Tibial nerve (tissue), 4 donors: ENCODE measurements around the gene CEACAM16. TPM values are rescaled to one million over a fixed set of nuclear protein-coding genes. Genes with fewer than 3 reads are reported as not detected.
A peak's percentile ranks its signal among the peaks of the same experiment; 100 is the strongest.

Experiments
- DNase-seq, 2 donors: peaks; one replicate each; pipeline ENCODE4 v3.0.0-alpha.2; 2019; ENCODE audit warnings: low spot score in 2 of 2
- H3K27ac ChIP-seq, 4 donors: fragments of 200-600 bp; sonication (generic) in 3 of 4; one replicate each; pipeline ENCODE4 v1.5.1; 2017 to 2019; ENCODE audit warnings: mild to moderate bottlenecking in 1 of 4
- H3K27me3 ChIP-seq, 2 donors: fragments of 200-600 bp; sonication (generic) in 1 of 2; one replicate each; pipeline versions ENCODE4 v1.5.1 to v1.6.0; 2017 to 2019
- H3K36me3 ChIP-seq, 3 donors: fragments of 200-600 bp; sonication (generic); one replicate each; pipeline ENCODE4 v1.5.1; 2018 to 2019
- H3K4me1 ChIP-seq, 4 donors: fragments of 200-600 bp; sonication (generic) in 3 of 4; one replicate each; pipeline ENCODE4 v1.5.1; 2017 to 2019
- H3K4me3 ChIP-seq, 4 donors: fragments of 200-600 bp; sonication (generic) in 3 of 4; one replicate each; pipeline ENCODE4 v1.5.1; 2017 to 2019; ENCODE audit warnings: mild to moderate bottlenecking in 1 of 4, moderate library complexity in 1 of 4
- H3K9me3 ChIP-seq, 4 donors: fragments of 200-600 bp; sonication (generic) in 3 of 4; one replicate each; pipeline ENCODE4 v1.5.1; 2017 to 2019
- EP300 ChIP-seq, 2 donors: sonication (generic); formaldehyde crosslinking; IDR thresholded peaks; one replicate each; pipeline ENCODE4 v1.6.1; 2017; ENCODE audit warnings: antibody characterized with exemption in 2 of 2, mild to moderate bottlenecking in 1 of 2
- POLR2A ChIP-seq, 2 donors: fragments of 450-650 bp; IDR thresholded peaks; one replicate each; pipeline ENCODE4 v1.6.1; 2017; ENCODE audit warnings: antibody characterized with exemption in 2 of 2, mild to moderate bottlenecking in 2 of 2, moderate library complexity in 2 of 2
- WGBS, 2 donors: methylation state at CpG; one replicate each; pipeline ENCODE4 v1.1.5; 2018; 5-methylcytosine and 5-hydroxymethylcytosine counted together
- total RNA-seq, 4 donors: library from RNA; depleted of rRNA; stranded (reverse); fragments of >200 nt; gene quantifications; one replicate each; pipeline ENCODE4 v1.1.0, GENCODE V29; 2016
- TF ChIP-seq, protein P1 (sequence below), 5 experiments: fragments of 200-600 bp in 3 of 5; fragments of 450-650 bp in 2 of 5; sonication (generic) in 3 of 5; IDR thresholded peaks; one replicate each; pipeline ENCODE4 v1.5.1; 2016 to 2019; ENCODE audit warnings: antibody characterized with exemption in 5 of 5, mild to moderate bottlenecking in 3 of 5, moderate library complexity in 2 of 5

CEACAM16 gene
- total RNA-seq, 4 donors from 2014 or later = not detected

DNA sequence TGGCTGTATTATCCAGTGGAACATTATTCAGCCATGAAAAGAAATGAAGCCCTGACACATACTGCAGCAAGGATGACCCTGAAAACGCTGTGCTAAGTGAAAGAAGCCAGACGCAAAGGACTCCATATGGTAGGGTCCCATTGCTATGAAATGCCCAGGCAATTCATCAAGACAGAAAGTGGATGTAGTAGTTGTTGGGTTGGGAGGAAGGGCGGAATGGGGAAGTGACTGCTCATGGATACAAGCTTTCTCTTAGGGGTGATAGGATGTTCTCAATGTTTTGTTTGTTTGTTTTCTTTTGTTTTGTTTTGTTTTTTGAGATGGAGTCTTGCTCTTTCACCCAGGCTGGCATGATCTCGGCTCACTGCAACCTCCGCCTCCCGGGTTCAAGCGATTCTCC lies 11.1 kb upstream of the CEACAM16 start:
- Histone ChIP-seq H3K27ac (no peak overlapping the region), H3K4me1 (peaks cover 0 to 33% (median 0%) of the 10 kb centered on the region in 4 donors), H3K36me3 (peaks cover 0 to 9% (median 0%) of the 10 kb centered on the region in 3 donors), H3K4me3 (no peak overlapping the region), H3K9me3 (no peaks in the 10 kb centered on the region), H3K27me3 (no peaks in the 10 kb centered on the region)
- DNase-seq = no peak
- no peak for TF ChIP-seq POLR2A (IDR thresholded peaks at IDR 0.05)
- no peak for TF ChIP-seq EP300 (IDR thresholded peaks at IDR 0.05)
- TF ChIP-seq, protein P1, sequence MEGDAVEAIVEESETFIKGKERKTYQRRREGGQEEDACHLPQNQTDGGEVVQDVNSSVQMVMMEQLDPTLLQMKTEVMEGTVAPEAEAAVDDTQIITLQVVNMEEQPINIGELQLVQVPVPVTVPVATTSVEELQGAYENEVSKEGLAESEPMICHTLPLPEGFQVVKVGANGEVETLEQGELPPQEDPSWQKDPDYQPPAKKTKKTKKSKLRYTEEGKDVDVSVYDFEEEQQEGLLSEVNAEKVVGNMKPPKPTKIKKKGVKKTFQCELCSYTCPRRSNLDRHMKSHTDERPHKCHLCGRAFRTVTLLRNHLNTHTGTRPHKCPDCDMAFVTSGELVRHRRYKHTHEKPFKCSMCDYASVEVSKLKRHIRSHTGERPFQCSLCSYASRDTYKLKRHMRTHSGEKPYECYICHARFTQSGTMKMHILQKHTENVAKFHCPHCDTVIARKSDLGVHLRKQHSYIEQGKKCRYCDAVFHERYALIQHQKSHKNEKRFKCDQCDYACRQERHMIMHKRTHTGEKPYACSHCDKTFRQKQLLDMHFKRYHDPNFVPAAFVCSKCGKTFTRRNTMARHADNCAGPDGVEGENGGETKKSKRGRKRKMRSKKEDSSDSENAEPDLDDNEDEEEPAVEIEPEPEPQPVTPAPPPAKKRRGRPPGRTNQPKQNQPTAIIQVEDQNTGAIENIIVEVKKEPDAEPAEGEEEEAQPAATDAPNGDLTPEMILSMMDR (IDR thresholded peaks at IDR 0.05) = no peak
- 84 to 91% methylated on average over 7 of the region's 7 CpGs for WGBS, 2 donors

DNA sequence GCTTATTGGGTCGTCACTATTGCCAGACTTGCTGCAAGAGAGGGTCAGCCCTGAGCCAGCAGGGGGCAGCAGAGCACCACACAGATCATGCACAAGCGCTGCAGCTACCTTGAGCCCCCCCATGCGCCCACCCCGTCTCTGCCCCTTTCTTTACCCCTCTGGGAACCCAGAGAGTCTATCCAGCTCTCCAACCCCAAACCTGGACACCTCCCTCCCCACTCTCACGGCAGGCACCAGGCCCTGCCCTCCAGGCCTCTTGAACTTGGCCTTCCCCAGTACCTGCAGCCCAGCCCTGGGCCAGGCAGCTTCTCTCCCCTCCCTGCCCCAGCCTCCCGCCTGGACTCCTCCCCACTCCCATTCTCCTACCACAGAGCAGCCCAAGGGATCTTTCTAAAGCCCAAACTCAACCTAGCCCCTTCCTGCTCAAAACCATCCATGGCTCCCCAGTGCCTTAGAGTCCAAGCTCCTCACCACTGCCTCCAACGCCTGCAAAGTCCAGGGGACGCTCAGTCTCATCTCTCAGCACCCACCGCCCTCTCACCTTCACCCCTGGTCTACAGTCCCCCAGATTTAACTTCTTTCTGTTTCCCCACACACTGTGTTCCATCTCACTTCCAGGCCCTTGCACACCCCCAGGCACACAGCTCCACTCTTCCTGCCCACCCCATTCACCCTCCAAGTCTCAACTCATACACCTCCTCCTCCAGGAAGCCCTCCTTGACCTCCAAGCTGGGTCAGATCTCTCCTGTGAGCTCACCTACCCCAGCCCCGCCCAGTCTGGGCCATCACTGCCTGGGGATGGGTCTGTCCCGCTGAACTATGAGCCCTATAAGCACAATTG lies 9.4 kb upstream of the CEACAM16 start:
- H3K36me3 ChIP-seq = no peaks in the 10 kb centered on the region
- H3K4me1 ChIP-seq = peaks cover 0 to 31% (median 0%) of the 10 kb centered on the region in 4 donors
- no peaks in the 10 kb centered on the region for H3K27me3 ChIP-seq
- peak; percentile 60 to 82 for DNase-seq
- WGBS, 2 donors = 39 to 40% methylated on average over 11 of the region's 11 CpGs
- no peak for TF ChIP-seq POLR2A (IDR thresholded peaks at IDR 0.05)
- TF ChIP-seq, protein P1 (IDR thresholded peaks at IDR 0.05) = peak; percentile 88 to 93 (median 90)
- H3K27ac ChIP-seq = no peak overlapping the region
- no peak overlapping the region for H3K4me3 ChIP-seq
- H3K9me3 ChIP-seq = no peaks in the 10 kb centered on the region

DNA sequence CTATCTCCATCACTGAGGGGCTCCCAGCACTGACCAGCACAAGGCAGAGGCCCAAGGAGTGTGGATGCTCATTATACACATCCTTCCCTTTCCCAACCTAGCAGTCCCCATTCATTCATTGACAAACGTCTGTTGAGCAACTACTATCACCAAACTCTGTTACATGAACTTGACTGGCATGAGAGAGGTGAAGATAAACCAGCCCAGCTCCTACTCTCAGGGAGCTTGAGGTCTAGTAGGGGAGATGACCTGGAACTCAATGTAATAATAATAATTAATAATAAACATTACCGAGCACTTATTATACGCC lies 8.9 kb upstream of the CEACAM16 start:
- no peak overlapping the region for H3K4me3 ChIP-seq
- no peaks in the 10 kb centered on the region for H3K27me3 ChIP-seq
- WGBS, 2 donors = 82 to 92% methylated on average over 3 of the region's 3 CpGs
- TF ChIP-seq EP300 (IDR thresholded peaks at IDR 0.05) (no peak), POLR2A (IDR thresholded peaks at IDR 0.05) (no peak)
- TF ChIP-seq, protein P1 (IDR thresholded peaks at IDR 0.05) = no peak
- H3K36me3 ChIP-seq = no peaks in the 10 kb centered on the region
- peaks cover 0 to 26% (median 0%) of the 10 kb centered on the region in 4 donors for H3K4me1 ChIP-seq
- DNase-seq = no peak
- H3K27ac ChIP-seq = no peak overlapping the region
- no peaks in the 10 kb centered on the region for H3K9me3 ChIP-seq

DNA sequence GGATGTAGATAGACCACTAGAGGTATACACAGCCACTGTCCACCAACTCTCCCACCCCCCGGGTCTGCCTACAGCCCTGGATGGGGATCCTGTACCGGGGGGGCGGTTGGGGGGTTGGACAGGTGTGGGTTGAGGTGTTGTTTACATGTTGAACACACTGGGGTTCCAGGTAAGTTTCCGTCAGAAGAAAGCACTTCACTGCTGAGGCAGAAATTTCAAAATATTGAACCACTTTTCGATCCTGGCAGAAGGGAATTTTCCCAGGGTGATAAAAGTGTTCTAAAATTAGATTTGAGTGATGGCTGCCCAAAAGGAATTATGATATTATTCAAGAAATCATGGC lies 6.6 kb upstream of the CEACAM16 start:
- no peak for TF ChIP-seq POLR2A (IDR thresholded peaks at IDR 0.05)
- Histone ChIP-seq H3K4me3 (no peak overlapping the region), H3K27me3 (no peaks in the 10 kb centered on the region), H3K27ac (peak overlapping the region in 1 of 4 donors; percentile 51), H3K9me3 (no peaks in the 10 kb centered on the region), H3K4me1 (peaks cover 0 to 31% (median 0%) of the 10 kb centered on the region in 4 donors), H3K36me3 (no peaks in the 10 kb centered on the region)
- 64 to 71% methylated on average over 5 of the region's 5 CpGs for WGBS, 2 donors
- DNase-seq = no peak

DNA sequence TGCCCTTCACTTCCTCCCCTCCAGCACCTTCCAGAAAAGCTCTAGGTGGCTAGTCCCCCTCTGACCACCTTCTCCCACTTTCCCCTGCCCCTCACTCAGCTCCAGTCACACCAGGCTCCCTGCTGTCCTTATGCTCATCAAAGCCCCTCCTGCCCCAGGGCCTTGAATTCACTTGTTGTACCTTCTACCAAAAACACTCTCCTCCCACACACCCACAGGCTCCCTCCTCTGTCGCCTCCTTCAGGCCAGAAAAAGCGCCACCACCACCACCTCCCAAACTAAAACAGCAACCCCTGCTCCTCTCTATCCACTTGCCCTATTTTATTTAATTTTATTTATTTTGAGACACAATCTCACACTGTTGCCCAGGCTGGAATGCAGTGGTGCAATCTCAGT lies 4.8 kb upstream of the CEACAM16 start:
- Histone ChIP-seq H3K27me3 (no peaks in the 10 kb centered on the region), H3K27ac (peak overlapping the region in 1 of 4 donors; percentile 26), H3K4me3 (no peak overlapping the region), H3K9me3 (no peaks in the 10 kb centered on the region), H3K4me1 (peaks cover 0 to 27% (median 0%) of the 10 kb centered on the region in 4 donors), H3K36me3 (no peaks in the 10 kb centered on the region)
- TF ChIP-seq EP300 (IDR thresholded peaks at IDR 0.05) (no peak), POLR2A (IDR thresholded peaks at IDR 0.05) (no peak)
- TF ChIP-seq, protein P1 (IDR thresholded peaks at IDR 0.05) = no peak
- 81% methylated on average over 2 of the region's 2 CpGs for WGBS, 2 donors
- no peak for DNase-seq
